Endothelial cell of umbilical vein (primary cell): ENCODE results near the gene L3MBTL4. TPM values are rescaled to one million over a fixed set of nuclear protein-coding genes. Genes with fewer than 3 reads are reported as not detected.

Source experiments
- BruUV-seq: library from RNA; stranded (reverse); fragments of 400-500 nt; replicated peaks from 2 replicates; lab custom pipeline; 2021; lab: Mats Ljungman, UMichigan
- CTCF ChIA-PET: fragments of 300-600, 350-600 bp; sonication (Branson Sonifier 250); formaldehyde crosslinking; loops from one replicate; lab custom pipeline; 2021; ENCODE audit warnings: antibody characterized with exemption, inconsistent platforms; lab: Charles Lee
- POLR2A ChIA-PET: fragments of 300-600, 350-600 bp; sonication (Branson Sonifier 250); formaldehyde crosslinking; loops from one replicate; lab custom pipeline; 2021; ENCODE audit warnings: antibody characterized with exemption, inconsistent platforms; lab: Charles Lee
- DNase-seq: peaks from one replicate; pipeline ENCODE4 v3.0.0-alpha.2; 2011; ENCODE audit warnings: low read depth, low spot score
- FAIRE-seq: peaks from 2 replicates; lab custom pipeline; 2011; peaks lifted over from hg19 to GRCh38; lab: Jason Lieb, UNC
- H2AFZ ChIP-seq: 2 replicates; pipeline ENCODE4 v1.6.0; 2012; ENCODE audit warnings: low read depth, low read length, control low read depth, inconsistent platforms
- H3K27ac ChIP-seq: 2 replicates; pipeline ENCODE4 v1.5.1; 2011; ENCODE audit warnings: low read depth, mild to moderate bottlenecking, control low read depth, low read length, moderate library complexity; ENCODE audit not compliant: insufficient read depth
- H3K27me3 ChIP-seq, 2 experiments: 2 replicates each; pipeline versions ENCODE4 v1.6.0 to v1.6.1; 2011; ENCODE audit warnings: low read length in 2 of 2, mixed read lengths in 1 of 2; ENCODE audit not compliant: control insufficient read depth in 2 of 2, insufficient read depth in 2 of 2
- H3K36me3 ChIP-seq, 2 experiments: 2 replicates in 1 of 2; 3 replicates in 1 of 2; pipeline ENCODE4 v1.5.1; 2011; ENCODE audit warnings: low read length in 2 of 2, mild to moderate bottlenecking in 1 of 2, moderate library complexity in 1 of 2; ENCODE audit not compliant: control insufficient read depth in 2 of 2, insufficient read depth in 2 of 2; ENCODE audit errors: extremely low read depth in 1 of 2
- H3K4me1 ChIP-seq: 3 replicates; pipeline ENCODE4 v1.5.1; 2011; ENCODE audit warnings: mild to moderate bottlenecking, low read length; ENCODE audit not compliant: control insufficient read depth, insufficient read depth; ENCODE audit errors: extremely low read depth
- H3K4me2 ChIP-seq: 2 replicates; pipeline ENCODE4 v1.6.1; 2011; ENCODE audit warnings: low read length, control low read depth, mixed read lengths; ENCODE audit not compliant: insufficient read depth
- H3K4me3 ChIP-seq, 3 experiments: fragments of 200-600 bp in 1 of 3; sonication (generic), shearing (Covaris generic) in 1 of 3; replicated peaks in 1 of 3; 2 replicates each; pipeline ENCODE4 v1.5.1; 2011 to 2016; ENCODE audit warnings: control low read depth in 3 of 3, low read length in 3 of 3, mild to moderate bottlenecking in 2 of 3, inconsistent platforms in 1 of 3, low read depth in 1 of 3, moderate library complexity in 1 of 3; ENCODE audit not compliant: insufficient read depth in 1 of 3
- H3K79me2 ChIP-seq: 2 replicates; pipeline ENCODE4 v1.6.0; 2012; ENCODE audit warnings: low read length, inconsistent platforms; ENCODE audit not compliant: control insufficient read depth, insufficient read depth
- H3K9ac ChIP-seq: replicated peaks from 2 replicates; pipeline ENCODE3; 2011; ENCODE audit warnings: low read length, control low read depth; ENCODE audit not compliant: insufficient read depth; ENCODE audit errors: extremely low read depth
- H3K9me1 ChIP-seq: replicated peaks from 3 replicates; pipeline ENCODE4 v1.6.0; 2011; ENCODE audit warnings: mild to moderate bottlenecking, low read length; ENCODE audit not compliant: control insufficient read depth, insufficient read depth; ENCODE audit errors: extremely low read depth
- H3K9me3 ChIP-seq: replicated peaks from 2 replicates; pipeline ENCODE4 v1.5.1; 2012; ENCODE audit warnings: low read length, inconsistent platforms; ENCODE audit not compliant: control insufficient read depth, insufficient read depth
- H4K20me1 ChIP-seq: replicated peaks from 2 replicates; pipeline ENCODE3; 2011; ENCODE audit warnings: mild to moderate bottlenecking, low read length; ENCODE audit not compliant: control insufficient read depth, insufficient read depth; ENCODE audit errors: extremely low read depth
- CTCF ChIP-seq, 2 donors: IDR thresholded peaks; 1 replicate in 1 of 2; 2 replicates in 1 of 2; pipeline ENCODE4 v1.5.1; 2011; ENCODE audit warnings: low read length in 2 of 2, mild to moderate bottlenecking in 2 of 2, moderate library complexity in 2 of 2, control low read depth in 1 of 2, inconsistent platforms in 1 of 2, low read depth in 1 of 2; ENCODE audit not compliant: insufficient read depth in 1 of 2; ENCODE audit errors: extremely low read depth in 1 of 2
- EZH2 ChIP-seq: IDR thresholded peaks from 2 replicates; pipeline ENCODE4 v1.6.1; 2012; ENCODE audit warnings: borderline replicate concordance, low read depth, mild to moderate bottlenecking, moderate library complexity, low read length, inconsistent platforms; ENCODE audit not compliant: severe bottlenecking
- FOS ChIP-seq: IDR thresholded peaks from 2 replicates; pipeline ENCODE4 v1.6.1; 2011; ENCODE audit warnings: mild to moderate bottlenecking, low read length, moderate library complexity, borderline replicate concordance; ENCODE audit not compliant: insufficient read depth
- GATA2 ChIP-seq: IDR thresholded peaks from 2 replicates; pipeline ENCODE4 v1.7.0; 2011; ENCODE audit warnings: low read depth, mild to moderate bottlenecking, moderate library complexity, mixed read lengths, low read length; ENCODE audit not compliant: insufficient read length, insufficient read depth
- JUN ChIP-seq: IDR thresholded peaks from 2 replicates; pipeline ENCODE4 v1.6.1; 2011; ENCODE audit warnings: borderline replicate concordance, low read depth; ENCODE audit not compliant: insufficient read length, insufficient read depth
- MAX ChIP-seq: IDR thresholded peaks from 2 replicates; pipeline ENCODE4 v1.6.1; 2011; ENCODE audit not compliant: insufficient read depth, insufficient read length
- MYC ChIP-seq: IDR thresholded peaks from one replicate; pipeline ENCODE4 v1.6.1; 2011; ENCODE audit warnings: mild to moderate bottlenecking, low read depth, low read length
- POLR2A ChIP-seq: IDR thresholded peaks from 2 replicates; pipeline ENCODE4 v1.6.1; 2012; ENCODE audit warnings: low read depth, mild to moderate bottlenecking, control low read depth, low read length
- POLR2AphosphoS5 ChIP-seq: IDR thresholded peaks from 2 replicates; pipeline ENCODE4 v1.6.1; 2012; ENCODE audit warnings: low read depth, mild to moderate bottlenecking, control low read depth, low read length, moderate library complexity; ENCODE audit not compliant: insufficient read depth
- dilution Hi-C: fragments of 300-500 bp; cut with MboI; formaldehyde crosslinking; loops from one replicate; pipeline ENCODE4 v1.15.0; 2019; ENCODE audit warnings: low sequenced_read_pairs; ENCODE audit not compliant: extremely low pct_ligation_motif_present
- intact Hi-C: fragments of 100-400 bp; cut with micrococcal nuclease; formaldehyde crosslinking; loops from one replicate; pipeline ENCODE4 v1.10.0; 2022
- polyA plus RNA-seq, 4 experiments: library from polyadenylated mRNA; depleted of rRNA in 3 of 4; stranded (reverse) in 3 of 4; unstranded in 1 of 4; fragments of >200 nt; gene quantifications; 2 replicates each; pipeline versions ENCODE4 v1.2.1 to v1.2.3, GENCODE V29; 2011 to 2012; ENCODE audit warnings: missing spikeins in 1 of 4
- total RNA-seq: library from RNA; stranded (reverse); gene quantifications from 2 replicates; pipeline ENCODE4 v1.2.3, GENCODE V29; 2021

Gene L3MBTL4
- total and polyA plus RNA-seq, 2 donors (not counting 3 experiments of a cell fraction or from before 2014, with no cell fraction given), result 0.80 TPM; not detected in 1

GRCh38 chr18:6111726-6112125 is 303.0 kb downstream of the L3MBTL4 start:
- no peaks in the 10 kb centered on the region for H4K20me1 ChIP-seq
- H3K4me2 ChIP-seq, result no peak overlapping the region
- H3K9ac ChIP-seq, result no peak overlapping the region
- H3K27me3 ChIP-seq, result no peaks in the 10 kb centered on the region
- ChIA-PET CTCF (no interaction called here), POLR2A (no interaction called here)
- no peak overlapping the region for H3K4me3 ChIP-seq
- intact Hi-C loops (no loop called here), dilution Hi-C loops (no loop called here)
- no peaks in the 10 kb centered on the region for H3K4me1 ChIP-seq
- no peak for FAIRE-seq
- TF ChIP-seq POLR2AphosphoS5 (no peak), FOS (no peak), MAX (no peak)
- H3K79me2 ChIP-seq, result no peaks in the 10 kb centered on the region
- H3K36me3 ChIP-seq, result no peaks in the 10 kb centered on the region
- no peaks in the 10 kb centered on the region for H3K9me1 ChIP-seq
- no peaks in the 10 kb centered on the region for H3K9me3 ChIP-seq
- no peak for DNase-seq
- no TSS peak for BruUV-seq
- no peak overlapping the region for H3K27ac ChIP-seq
- no peak overlapping the region for H2AFZ ChIP-seq

- Histone ChIP-seq H3K9ac (no peak overlapping the region), H3K27ac (no peak overlapping the region), H3K4me3 (no peak overlapping the region), H4K20me1 (no peaks in the 10 kb centered on the region), H3K36me3 (no peaks in the 10 kb centered on the region), H3K4me1 (no peaks in the 10 kb centered on the region), H3K9me3 (no peaks in the 10 kb centered on the region), H3K9me1 (no peaks in the 10 kb centered on the region), H3K79me2 (no peaks in the 10 kb centered on the region), H3K4me2 (no peak overlapping the region), H2AFZ (no peak overlapping the region), H3K27me3 (no peaks in the 10 kb centered on the region)
- intact Hi-C loops, result no loop called here
- no TSS peak for BruUV-seq
- FAIRE-seq (no peak), DNase-seq (no peak)
- POLR2A ChIA-PET, result no interaction called here
- TF ChIP-seq GATA2, result no peak
- TF ChIP-seq POLR2A, result no peak
- TF ChIP-seq EZH2, result no peak
- TF ChIP-seq JUN, result no peak
- TF ChIP-seq FOS, result no peak
- TF ChIP-seq CTCF (IDR thresholded peaks at IDR 0.05; ENCODE audit: extremely low read depth in 1 of 2, insufficient read depth in 1 of 2, low read depth in 1 of 2, low read length in 2 of 2), result no peak
- no peak for TF ChIP-seq MYC
- TF ChIP-seq POLR2AphosphoS5, result no peak
- TF ChIP-seq MAX, result no peak
- dilution Hi-C loops, result no loop called here
- CTCF ChIA-PET, result no interaction called here
Observed at GRCh38 chr18:6109743-6110142, 305.0 kb downstream of the L3MBTL4 start.
